ENCODE data around the gene OSR1.
"Not testable (repeated sequence)": the region's sequence is repeated elsewhere in the genome, so short reads cannot be mapped to it uniquely, and the experiment has no call there.

OSR1 gene

GRCh38 chr2:19346983-19347618 lies 11.3 kb downstream of the OSR1 start:
- in situ Hi-C loops (cut with HindIII; ENCODE audit: low sequenced_read_pairs): no loop called here

GRCh38 chr2:19337742-19338141 lies 20.7 kb downstream of the OSR1 start:
- in situ Hi-C loops (cut with HindIII; ENCODE audit: low sequenced_read_pairs): no loop called here

GRCh38 chr2:19337202-19337601 lies 21.2 kb downstream of the OSR1 start:
- in situ Hi-C loops (cut with HindIII; ENCODE audit: low sequenced_read_pairs): no loop called here

GRCh38 chr2:19336781-19337180 lies 21.6 kb downstream of the OSR1 start:
- in situ Hi-C loops (cut with HindIII; ENCODE audit: low sequenced_read_pairs): no loop called here

GRCh38 chr2:19332503-19332902 lies 25.9 kb downstream of the OSR1 start:
- in situ Hi-C loops (cut with HindIII; ENCODE audit: low sequenced_read_pairs): no loop called here

- in situ Hi-C loops (cut with HindIII; ENCODE audit: low sequenced_read_pairs): no loop called here
Observed at GRCh38 chr2:19331450-19331849, 27.0 kb downstream of the OSR1 start.

GRCh38 chr2:19330436-19330835 lies 28.0 kb downstream of the OSR1 start:
- in situ Hi-C loops (cut with HindIII; ENCODE audit: low sequenced_read_pairs): no loop called here

- in situ Hi-C loops (cut with HindIII; ENCODE audit: low sequenced_read_pairs): no loop called here
Observed at GRCh38 chr2:19329445-19329844, 29.0 kb downstream of the OSR1 start.

- in situ Hi-C loops (cut with HindIII; ENCODE audit: low sequenced_read_pairs): no loop called here
Observed at GRCh38 chr2:19327496-19327895, 30.9 kb downstream of the OSR1 start.

GRCh38 chr2:19321946-19322345 lies 36.5 kb downstream of the OSR1 start:
- in situ Hi-C loops (cut with HindIII; ENCODE audit: low sequenced_read_pairs): no loop called here

GRCh38 chr2:19320813-19321212 lies 37.6 kb downstream of the OSR1 start:
- in situ Hi-C loops (cut with HindIII; ENCODE audit: low sequenced_read_pairs): no loop called here

- in situ Hi-C loops (cut with HindIII; ENCODE audit: low sequenced_read_pairs): no loop called here
Observed at GRCh38 chr2:19319698-19320097, 38.7 kb downstream of the OSR1 start.

- in situ Hi-C loops (cut with HindIII; ENCODE audit: low sequenced_read_pairs): no loop called here
Observed at GRCh38 chr2:19319064-19319463, 39.4 kb downstream of the OSR1 start.

GRCh38 chr2:19313553-19313952 lies 44.9 kb downstream of the OSR1 start:
- in situ Hi-C loops (cut with HindIII; ENCODE audit: low sequenced_read_pairs): no loop called here

- in situ Hi-C loops (cut with HindIII; ENCODE audit: low sequenced_read_pairs): no loop called here
Observed at GRCh38 chr2:19312949-19313348, 45.5 kb downstream of the OSR1 start.

GRCh38 chr2:19306065-19306464 lies 52.4 kb downstream of the OSR1 start:
- in situ Hi-C loops (cut with HindIII; ENCODE audit: low sequenced_read_pairs): not testable (repeated sequence)

- in situ Hi-C loops (cut with HindIII; ENCODE audit: low sequenced_read_pairs): not testable (repeated sequence)
Observed at GRCh38 chr2:19305400-19306055, 52.9 kb downstream of the OSR1 start.

GRCh38 chr2:19301706-19302105 lies 56.7 kb downstream of the OSR1 start:
- in situ Hi-C loops (cut with HindIII; ENCODE audit: low sequenced_read_pairs): no loop called here
